Measurements from ENCODE around the gene LAMA5.

LAMA5 gene

GRCh38 chr20:62329389-62330377 lies 37.4 kb downstream of the LAMA5 start:
- H3K4me3 ChIP-seq (ENCODE audit: low read depth, low read length) = no peak overlapping the region
- no peak for DNase-seq (ENCODE audit: low read depth)
- TF ChIP-seq, protein P1, sequence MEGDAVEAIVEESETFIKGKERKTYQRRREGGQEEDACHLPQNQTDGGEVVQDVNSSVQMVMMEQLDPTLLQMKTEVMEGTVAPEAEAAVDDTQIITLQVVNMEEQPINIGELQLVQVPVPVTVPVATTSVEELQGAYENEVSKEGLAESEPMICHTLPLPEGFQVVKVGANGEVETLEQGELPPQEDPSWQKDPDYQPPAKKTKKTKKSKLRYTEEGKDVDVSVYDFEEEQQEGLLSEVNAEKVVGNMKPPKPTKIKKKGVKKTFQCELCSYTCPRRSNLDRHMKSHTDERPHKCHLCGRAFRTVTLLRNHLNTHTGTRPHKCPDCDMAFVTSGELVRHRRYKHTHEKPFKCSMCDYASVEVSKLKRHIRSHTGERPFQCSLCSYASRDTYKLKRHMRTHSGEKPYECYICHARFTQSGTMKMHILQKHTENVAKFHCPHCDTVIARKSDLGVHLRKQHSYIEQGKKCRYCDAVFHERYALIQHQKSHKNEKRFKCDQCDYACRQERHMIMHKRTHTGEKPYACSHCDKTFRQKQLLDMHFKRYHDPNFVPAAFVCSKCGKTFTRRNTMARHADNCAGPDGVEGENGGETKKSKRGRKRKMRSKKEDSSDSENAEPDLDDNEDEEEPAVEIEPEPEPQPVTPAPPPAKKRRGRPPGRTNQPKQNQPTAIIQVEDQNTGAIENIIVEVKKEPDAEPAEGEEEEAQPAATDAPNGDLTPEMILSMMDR (IDR thresholded peaks at IDR 0.05; ENCODE audit: low read depth, low read length, missing control alignments) = no peak

GRCh38 chr20:62328684-62329388 lies 38.3 kb downstream of the LAMA5 start:
- H3K4me3 ChIP-seq (ENCODE audit: low read depth, low read length) = no peak overlapping the region
- TF ChIP-seq, protein P1 (IDR thresholded peaks at IDR 0.05; ENCODE audit: low read depth, low read length, missing control alignments) = no peak
- DNase-seq (ENCODE audit: low read depth) = no peak

DNA sequence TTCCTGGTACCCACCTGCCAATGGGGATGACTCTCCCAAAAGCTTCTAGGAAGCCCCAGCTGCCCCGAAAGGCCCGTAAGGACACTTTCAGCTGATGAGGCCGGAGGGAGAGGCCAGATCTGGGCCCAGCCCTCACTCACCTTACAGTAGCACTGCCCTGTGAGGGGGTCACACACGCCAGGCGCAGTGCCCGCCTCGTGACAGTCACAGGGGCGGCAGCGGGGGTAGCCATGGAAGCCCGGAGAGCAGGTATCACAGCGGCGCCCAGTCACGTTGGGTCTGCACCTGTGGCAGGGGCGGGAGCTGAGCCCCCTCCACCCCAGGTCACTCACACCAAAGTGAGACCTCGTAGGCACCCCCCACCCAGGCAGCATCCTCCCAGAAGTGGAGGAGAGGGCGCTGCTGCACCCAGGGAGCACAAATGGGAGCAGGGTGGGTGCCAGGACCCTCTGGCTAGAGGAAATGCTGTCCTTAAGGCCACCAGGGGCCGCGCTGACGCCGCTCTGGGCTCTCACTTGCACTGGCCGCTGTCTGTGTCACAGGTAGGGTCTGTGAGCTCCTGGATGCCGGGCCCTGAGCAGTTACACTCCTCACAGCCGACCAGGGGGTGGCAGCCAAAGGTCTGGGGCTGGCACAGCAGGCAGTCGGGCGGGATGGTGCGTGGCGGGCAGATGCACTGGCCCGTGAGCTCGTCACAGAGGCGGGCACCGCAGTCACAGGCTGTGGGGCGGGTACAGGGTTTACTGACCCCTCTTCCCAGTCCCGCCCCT lies 39.2 kb downstream of the LAMA5 start:
- H3K4me3 ChIP-seq (ENCODE audit: low read depth, low read length) = no peak overlapping the region
- DNase-seq (ENCODE audit: low read depth) = no peak
- TF ChIP-seq, protein P1 (IDR thresholded peaks at IDR 0.05; ENCODE audit: low read depth, low read length, missing control alignments) = no peak

GRCh38 chr20:62326959-62327725 lies 40.0 kb downstream of the LAMA5 start:
- no peak for DNase-seq (ENCODE audit: low read depth)
- TF ChIP-seq, protein P1 (IDR thresholded peaks at IDR 0.05; ENCODE audit: low read depth, low read length, missing control alignments) = no peak
- H3K4me3 ChIP-seq (ENCODE audit: low read depth, low read length) = no peak overlapping the region

GRCh38 chr20:62326559-62326958 lies 40.6 kb downstream of the LAMA5 start:
- TF ChIP-seq, protein P1 (IDR thresholded peaks at IDR 0.05; ENCODE audit: low read depth, low read length, missing control alignments) = no peak
- H3K4me3 ChIP-seq (ENCODE audit: low read depth, low read length) = no peak overlapping the region

More at GRCh38 chr20:62326559-62326958, 40.6 kb downstream of the LAMA5 start:
- DNase-seq (ENCODE audit: low read depth) = no peak

Data from GM12864 (cell line).